HG03095 (cell line): ENCODE measurements around the gene SLN.

Experiments
- ATAC-seq: cut with Tn5 transposase; IDR thresholded peaks from one replicate; pipeline ENCODE4 v1.9.1; 2021; ENCODE audit warnings: moderate library complexity; ENCODE audit not compliant: unreplicated experiment

The SLN gene

DNA sequence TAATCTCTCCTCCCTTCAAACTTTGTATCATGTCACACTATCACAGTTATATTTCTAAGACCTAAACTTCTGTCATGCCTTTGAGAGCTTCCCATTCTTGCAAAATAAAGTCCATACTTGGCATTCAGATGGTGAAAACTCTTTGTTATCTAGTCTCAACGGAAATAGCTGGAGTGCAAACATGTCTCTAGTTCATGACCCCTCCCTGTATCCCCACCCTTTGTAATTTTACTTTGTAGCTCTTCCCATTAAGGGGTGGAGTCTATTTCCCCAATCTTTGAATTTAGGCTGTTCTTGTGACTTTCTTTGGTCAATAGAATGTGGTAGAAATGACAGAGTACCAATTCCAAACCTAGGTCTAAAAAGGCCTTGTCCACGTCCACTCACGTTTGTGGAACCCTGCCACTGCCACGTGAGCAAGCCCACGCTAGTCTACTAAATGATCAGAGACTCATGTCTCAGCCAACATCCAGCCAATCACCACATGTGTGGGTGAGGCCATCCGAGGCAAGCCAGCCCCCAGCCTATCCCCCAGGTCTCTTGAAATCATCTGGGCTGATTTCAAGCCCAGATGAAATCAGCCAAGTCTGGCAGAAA, 23.4 kb downstream of the SLN start:
- ATAC-seq: no peak

DNA sequence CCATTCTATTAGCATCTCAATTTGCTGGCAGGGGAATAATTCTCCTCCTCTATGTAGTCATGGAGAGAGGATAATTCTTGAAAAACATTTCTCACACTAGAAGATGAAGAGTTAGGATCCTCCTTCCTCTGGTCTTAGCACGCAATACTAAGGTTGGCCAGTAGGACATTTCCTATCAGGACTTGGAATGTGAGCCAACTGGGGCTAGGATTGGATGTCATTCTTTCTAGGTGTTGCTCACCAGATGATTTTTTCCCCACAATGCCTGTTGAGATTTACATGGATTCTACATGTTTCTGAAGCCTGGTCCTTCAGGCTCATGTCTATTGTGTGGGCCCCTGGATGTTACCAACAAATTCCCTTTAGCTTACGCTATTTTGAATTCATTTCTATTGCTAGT, 28.0 kb downstream of the SLN start:
- no peak for ATAC-seq

- no peak for ATAC-seq
These were observed 28.8 kb downstream of the SLN start for GRCh38 chr11:107683061-107683460.

GRCh38 chr11:107682572-107682971, 29.3 kb downstream of the SLN start:
- ATAC-seq: no peak

DNA sequence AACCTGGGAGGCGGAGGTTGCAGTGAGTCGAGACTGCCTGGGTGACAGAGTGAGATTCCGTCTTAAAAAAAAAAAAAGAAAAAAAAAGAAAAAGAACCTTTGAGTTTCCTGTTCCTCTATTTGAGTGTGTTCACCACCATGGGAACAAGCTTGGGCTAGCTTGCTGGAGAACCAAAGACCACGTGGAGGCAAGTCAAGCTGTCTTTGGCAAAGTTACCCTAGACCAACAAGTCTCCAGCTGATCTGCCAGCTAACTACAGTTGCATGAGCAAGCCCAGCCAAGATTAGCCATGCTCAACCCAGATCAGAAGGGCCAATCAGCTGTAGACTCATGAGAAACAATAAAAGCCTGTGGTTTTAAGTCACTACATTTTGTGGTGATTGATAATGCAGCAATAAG, 29.7 kb downstream of the SLN start:
- no peak for ATAC-seq

DNA sequence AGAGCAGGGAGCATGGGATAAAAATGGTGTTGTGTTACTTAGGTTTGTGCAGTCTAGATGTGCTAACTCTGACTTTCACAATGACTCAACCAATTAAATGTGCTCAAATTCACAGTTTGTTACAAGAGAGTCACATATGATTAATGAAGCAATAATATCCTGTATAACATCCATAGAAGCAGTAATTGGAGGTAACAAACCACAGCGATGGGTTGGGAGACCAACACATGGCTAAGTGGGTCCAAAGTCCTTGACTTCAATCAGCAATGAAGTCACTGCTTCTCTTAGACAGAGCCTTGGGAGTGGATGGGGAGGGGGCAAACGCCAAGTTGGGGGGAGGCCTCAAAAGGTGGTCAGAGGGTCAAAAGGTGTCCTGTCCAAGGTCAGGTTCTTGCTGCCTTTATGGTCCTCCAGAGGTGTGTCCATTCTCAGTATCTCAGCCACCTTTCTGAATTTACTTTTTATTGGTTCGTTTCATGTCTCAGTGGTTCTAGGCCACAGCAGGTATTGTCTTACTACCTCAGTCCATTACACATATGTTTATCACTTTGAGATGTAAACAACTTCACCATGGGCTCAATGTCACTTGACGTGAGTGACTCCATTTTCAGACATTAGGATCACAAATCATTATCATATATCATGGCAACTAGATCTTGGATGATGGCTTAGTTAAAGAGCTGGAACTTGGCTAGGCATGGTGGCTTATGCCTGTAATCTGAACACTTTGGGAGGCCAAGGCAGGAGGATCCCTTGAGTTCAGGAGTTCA, 32.4 kb downstream of the SLN start:
- no peak for ATAC-seq

- no peak for ATAC-seq
These were observed 33.3 kb downstream of the SLN start for GRCh38 chr11:107678632-107678971.

GRCh38 chr11:107677924-107678631, 33.8 kb downstream of the SLN start:
- ATAC-seq: no peak

DNA sequence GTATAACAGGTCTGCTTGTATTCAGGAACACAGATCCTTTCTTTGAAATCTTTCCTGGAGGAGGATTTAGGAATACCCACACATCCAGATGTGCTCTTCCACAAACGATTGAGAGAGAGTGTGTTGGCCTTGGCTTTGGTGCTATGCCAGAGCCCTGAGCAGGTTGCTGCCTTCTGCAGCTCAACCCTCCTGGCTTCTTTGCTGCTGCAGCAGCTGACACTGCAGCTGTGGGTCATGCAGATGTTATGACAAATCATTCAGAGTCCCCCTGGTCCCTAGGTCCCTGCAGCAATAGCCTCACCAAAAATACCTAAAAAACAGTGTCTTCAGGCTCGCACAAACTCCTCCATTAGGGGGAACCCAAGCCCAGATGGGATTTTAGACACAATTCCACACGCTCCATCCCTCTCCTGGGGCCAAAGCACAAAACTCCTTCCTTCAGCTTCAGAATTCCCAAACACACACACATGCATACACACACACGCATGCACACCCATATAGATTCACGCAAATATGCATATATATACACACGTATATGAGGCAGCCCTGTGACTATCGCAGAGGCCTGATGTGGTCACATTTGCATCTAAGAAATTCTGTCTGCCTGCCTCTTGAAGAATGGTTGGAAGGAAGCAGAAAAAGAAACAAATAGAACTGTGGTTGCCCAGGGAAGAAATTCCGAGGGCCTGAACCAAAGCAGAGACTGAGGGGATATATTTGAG, 35.4 kb downstream of the SLN start:
- ATAC-seq: no peak

DNA sequence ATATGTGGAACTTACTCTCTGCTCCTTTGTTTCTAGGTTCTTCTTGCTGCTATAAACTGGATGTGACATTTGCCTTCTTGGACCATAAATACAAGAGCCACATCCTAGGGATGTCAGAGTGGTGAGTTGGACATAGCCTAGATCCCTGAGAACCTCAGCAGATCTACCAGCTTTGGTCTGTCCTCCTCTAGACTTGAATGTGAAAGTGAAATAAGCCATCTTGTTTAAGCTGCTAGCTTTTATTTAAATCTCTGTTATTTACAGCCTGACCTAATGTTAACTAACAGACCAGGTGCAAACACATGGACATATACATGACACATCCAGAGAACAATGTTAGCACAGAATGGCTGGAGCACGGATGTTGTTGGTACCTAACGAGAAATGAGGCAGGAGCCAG, 36.0 kb downstream of the SLN start:
- ATAC-seq: no peak

DNA sequence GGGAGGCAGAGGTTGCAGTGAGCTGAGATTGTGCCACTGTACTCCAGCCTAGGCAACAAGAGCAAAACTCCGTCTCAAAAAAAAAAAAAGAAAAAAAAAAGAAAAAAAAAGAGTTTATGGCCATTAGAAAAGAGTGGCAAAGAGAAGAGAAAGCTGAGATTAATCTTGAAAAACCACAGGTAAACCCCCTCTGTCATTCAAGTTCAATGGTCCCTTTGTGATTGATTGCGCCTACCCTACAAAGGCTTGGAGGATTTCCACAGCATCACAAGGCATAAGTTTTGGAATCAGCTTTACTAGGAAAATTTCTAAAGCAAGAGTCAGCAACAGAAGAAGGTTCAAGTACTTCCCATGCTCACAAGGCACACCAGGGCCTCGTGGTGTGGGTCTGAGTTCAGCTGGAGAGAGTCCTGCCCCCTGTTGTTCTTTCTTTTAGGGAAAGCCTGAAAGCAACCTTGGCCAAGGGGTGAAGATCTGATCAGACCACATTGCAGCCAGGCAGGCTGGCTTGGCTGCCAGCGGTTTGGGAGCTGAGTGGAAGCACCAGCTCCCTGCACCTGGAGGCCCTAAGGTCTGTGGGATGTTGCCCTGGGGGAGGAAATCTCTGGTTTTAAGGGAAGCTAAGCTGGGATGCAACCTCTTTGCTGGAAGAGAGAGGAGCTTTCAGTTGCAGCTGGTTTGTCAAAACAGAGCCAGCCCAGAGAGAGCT, 41.8 kb downstream of the SLN start:
- no peak for ATAC-seq

DNA sequence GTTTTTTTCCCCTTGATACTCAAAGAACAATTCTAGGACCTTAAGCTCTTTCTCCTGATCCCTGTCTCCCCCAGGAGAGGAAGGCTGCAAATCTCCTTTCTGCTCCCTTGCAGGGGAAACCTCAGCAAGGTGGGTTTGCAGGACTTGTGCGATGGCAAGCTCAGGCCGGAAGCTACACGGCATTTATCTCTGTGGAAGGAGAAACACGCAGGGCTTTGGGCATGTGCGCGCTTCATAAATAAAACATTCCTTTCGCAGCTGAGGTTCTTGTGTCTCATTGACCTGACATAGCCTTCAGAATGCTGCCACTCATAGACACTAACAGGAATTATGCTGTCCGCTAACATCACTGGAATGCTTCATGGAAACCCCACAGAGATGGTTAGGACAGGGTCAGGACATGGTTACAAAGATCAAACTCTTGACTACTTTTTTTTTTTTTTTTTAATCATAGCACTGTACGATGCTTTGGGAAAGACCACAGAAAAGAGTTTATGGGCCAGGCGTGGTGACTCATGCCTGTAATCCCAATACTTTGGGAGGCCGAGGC, 42.6 kb downstream of the SLN start:
- ATAC-seq: no peak

GRCh38 chr11:107666911-107667613, 44.8 kb downstream of the SLN start:
- ATAC-seq: no peak

- no peak for ATAC-seq
These were observed 46.8 kb downstream of the SLN start for GRCh38 chr11:107665018-107665417.

DNA sequence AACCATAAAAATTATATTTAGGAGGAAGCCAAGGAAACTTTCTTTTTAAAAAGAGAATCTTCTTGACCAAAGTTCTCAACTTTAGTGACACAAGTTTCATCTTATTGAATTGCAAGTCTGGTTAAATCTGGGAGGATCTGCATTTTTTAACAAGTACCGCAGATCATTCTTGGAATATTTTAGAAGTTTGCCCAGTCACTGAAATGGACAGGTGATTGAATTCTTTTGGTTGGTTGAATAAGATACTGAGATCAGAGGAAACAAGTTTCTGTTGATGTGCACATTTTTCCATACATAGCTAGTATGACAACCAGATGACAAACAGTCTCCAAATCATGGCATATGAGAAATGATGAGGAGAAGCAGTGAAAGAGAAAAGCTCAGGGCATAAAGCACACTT, 50.2 kb downstream of the SLN start:
- ATAC-seq: no peak

- no peak for ATAC-seq
These were observed 51.8 kb downstream of the SLN start for GRCh38 chr11:107660066-107660465.

- ATAC-seq: no peak
These were observed 52.5 kb downstream of the SLN start for GRCh38 chr11:107659310-107659709.
